Caco-2 (cell line): Measurements from ENCODE around the gene FCAR. TPM values are rescaled to one million over a fixed set of nuclear protein-coding genes. Genes with fewer than 3 reads are reported as not detected.
"Not testable (repeated sequence)": the region's sequence is repeated elsewhere in the genome, so short reads cannot be mapped to it uniquely, and the experiment has no call there.

Experiments
- BruUV-seq: library from RNA; stranded (reverse); fragments of 400-500 nt; replicated peaks from 2 replicates; lab custom pipeline; 2021; lab: Mats Ljungman, UMichigan
- CTCF ChIA-PET: fragments of 300-600 bp; sonication (Branson Sonifier 250); formaldehyde crosslinking; loops from one replicate; lab custom pipeline; 2022; ENCODE audit warnings: antibody characterized with exemption; lab: Charles Lee
- POLR2A ChIA-PET: fragments of 300-600 bp; sonication (Branson Sonifier 250); formaldehyde crosslinking; loops from one replicate; lab custom pipeline; 2022; ENCODE audit warnings: antibody characterized with exemption; lab: Charles Lee
- DNase-seq, 2 experiments: peaks; one replicate each; pipeline versions ENCODE4 v3.0.0 to v3.0.0-alpha.2; 2020 to 2022
- H3K27me3 ChIP-seq: replicated peaks from 2 replicates; pipeline ENCODE4 v1.6.0; 2011; ENCODE audit warnings: low read length; ENCODE audit not compliant: control insufficient read depth, insufficient read depth
- H3K36me3 ChIP-seq: 2 replicates; pipeline ENCODE4 v1.5.1; 2011; ENCODE audit warnings: low read length; ENCODE audit not compliant: control insufficient read depth, insufficient read depth
- H3K4me1 ChIP-seq: fragments of 250-450 bp; sonication (Bioruptor Pico); 2 replicates; pipeline ENCODE4 v1.5.1; 2020; ENCODE audit warnings: mild to moderate bottlenecking
- H3K4me3 ChIP-seq: 2 replicates; pipeline ENCODE4 v1.5.1; 2011; ENCODE audit warnings: low read depth, mild to moderate bottlenecking, control low read depth, low read length
- H3K9me3 ChIP-seq: fragments of 250-450 bp; sonication (Bioruptor Pico); 2 replicates; pipeline ENCODE4 v1.5.1; 2020; ENCODE audit warnings: mild to moderate bottlenecking, moderate library complexity
- H3K27ac Mint-ChIP-seq: one replicate; pipeline ENCODE4 v1.8.0; 2022; ENCODE audit warnings: mixed read lengths; ENCODE audit not compliant: unreplicated experiment
- H3K27me3 Mint-ChIP-seq: one replicate; pipeline ENCODE4 v1.8.0; 2022; ENCODE audit warnings: mixed read lengths; ENCODE audit not compliant: insufficient read depth, unreplicated experiment
- H3K36me3 Mint-ChIP-seq: one replicate; pipeline ENCODE4 v1.8.0; 2022; ENCODE audit warnings: mild to moderate bottlenecking, mixed read lengths; ENCODE audit not compliant: insufficient read depth, unreplicated experiment
- H3K4me1 Mint-ChIP-seq: one replicate; pipeline ENCODE4 v1.8.0; 2022; ENCODE audit warnings: low read depth, mixed read lengths; ENCODE audit not compliant: unreplicated experiment
- H3K4me3 Mint-ChIP-seq: one replicate; pipeline ENCODE4 v1.8.0; 2022; ENCODE audit warnings: mild to moderate bottlenecking, moderate library complexity, mixed read lengths; ENCODE audit not compliant: unreplicated experiment
- H3K9me3 Mint-ChIP-seq: one replicate; pipeline ENCODE4 v1.8.0; 2022; ENCODE audit warnings: mixed read lengths; ENCODE audit not compliant: unreplicated experiment
- CTCF ChIP-seq, 2 experiments: fragments of 200-600 bp in 1 of 2; IDR thresholded peaks; 1 replicate in 1 of 2; 2 replicates in 1 of 2; pipeline versions ENCODE4 v1.5.1 to v1.8.0; 2011 to 2022; ENCODE audit warnings: antibody characterized with exemption in 1 of 2, control low read depth in 1 of 2, inconsistent platforms in 1 of 2, low read depth in 1 of 2, low read length in 1 of 2, mild to moderate bottlenecking in 1 of 2, moderate library complexity in 1 of 2; ENCODE audit not compliant: insufficient read depth in 1 of 2, severe bottlenecking in 1 of 2, unreplicated experiment in 1 of 2
- intact Hi-C: fragments of 100-400 bp; cut with micrococcal nuclease; formaldehyde crosslinking; loops from one replicate; pipeline ENCODE4 v1.10.0; 2022; ENCODE audit not compliant: unreplicated experiment
- total RNA-seq: library from RNA; stranded (reverse); gene quantifications from 2 replicates; pipeline ENCODE4 v1.2.3, GENCODE V29; 2022

Gene FCAR
- total RNA-seq, 1 experiment from 2014 or later, result not detected

- TF ChIP-seq CTCF (IDR thresholded peaks at IDR 0.05; ENCODE audit: insufficient read depth in 1 of 2, low read depth in 1 of 2, low read length in 1 of 2, severe bottlenecking in 1 of 2, unreplicated experiment in 1 of 2), result no peak
- Histone ChIP-seq H3K4me1 (peaks cover 8% of the 10 kb centered on the region), H3K27me3 (no peaks in the 10 kb centered on the region), H3K9me3 (no peaks in the 10 kb centered on the region), H3K4me3 (no peak overlapping the region), H3K36me3 (no peaks in the 10 kb centered on the region)
- CTCF ChIA-PET, result no interaction called here
- peaks cover 9% of the 10 kb centered on the region for H3K9me3 Mint-ChIP-seq
- POLR2A ChIA-PET, result no interaction called here
- H3K36me3 Mint-ChIP-seq, result peaks cover 2% of the 10 kb centered on the region
- no peak overlapping the region for H3K4me3 Mint-ChIP-seq
- intact Hi-C loops, result no loop called here
- no peak overlapping the region for H3K27ac Mint-ChIP-seq
- H3K27me3 Mint-ChIP-seq, result no peaks in the 10 kb centered on the region
- no peak for DNase-seq
- no TSS peak for BruUV-seq
- H3K4me1 Mint-ChIP-seq, result no peaks in the 10 kb centered on the region
These were observed 14.2 kb downstream of the FCAR start for GRCh38 chr19:54888239-54888638.

- Histone ChIP-seq H3K9me3 (peaks cover 9% of the 10 kb centered on the region), H3K4me3 (no peak overlapping the region), H3K27me3 (no peaks in the 10 kb centered on the region), H3K36me3 (no peaks in the 10 kb centered on the region), H3K4me1 (peaks cover 19% of the 10 kb centered on the region)
- DNase-seq, result no peak
- CTCF ChIA-PET, result interaction anchor here (0.7 kb wide), 2 partner anchors 37 to 636 kb away, joined by 6 to 7 read pairs; no protein-coding TSS in a partner anchor
- no TSS peak for BruUV-seq
- Mint-ChIP-seq H3K4me1 (peaks cover under 1% of the 10 kb centered on the region), H3K27ac (no peak overlapping the region), H3K36me3 (peaks cover 8% of the 10 kb centered on the region), H3K4me3 (no peak overlapping the region), H3K27me3 (no peaks in the 10 kb centered on the region), H3K9me3 (peaks cover 9% of the 10 kb centered on the region)
- no peak for TF ChIP-seq CTCF (IDR thresholded peaks at IDR 0.05; ENCODE audit: insufficient read depth in 1 of 2, low read depth in 1 of 2, low read length in 1 of 2, severe bottlenecking in 1 of 2, unreplicated experiment in 1 of 2)
- intact Hi-C loops, result no loop called here
- POLR2A ChIA-PET, result no interaction called here
These were observed 15.5 kb downstream of the FCAR start for GRCh38 chr19:54889566-54889965.

GRCh38 chr19:54893406-54893805 is 19.4 kb downstream of the FCAR start:
- H3K27ac Mint-ChIP-seq, result peak overlapping the region; percentile 76
- peaks cover 22% of the 10 kb centered on the region for H3K9me3 Mint-ChIP-seq
- ChIA-PET POLR2A (no interaction called here), CTCF (interaction anchor here (0.7 to 1.1 kb wide), 2 partner anchors 12 to 731 kb away, joined by 3 to 9 read pairs; partner anchors contain the start of gene ZNF784)
- no peaks in the 10 kb centered on the region for H3K27me3 ChIP-seq
- peaks cover 19% of the 10 kb centered on the region for H3K4me1 ChIP-seq
- H3K36me3 ChIP-seq, result no peaks in the 10 kb centered on the region
- H3K36me3 Mint-ChIP-seq, result peaks cover 13% of the 10 kb centered on the region
- H3K4me1 Mint-ChIP-seq, result peaks cover 19% of the 10 kb centered on the region
- H3K9me3 ChIP-seq, result peaks cover 9% of the 10 kb centered on the region
- peak; percentile 64 to 81 for DNase-seq
- intact Hi-C loops, result no loop called here
- no peak overlapping the region for H3K4me3 Mint-ChIP-seq
- H3K27me3 Mint-ChIP-seq, result no peaks in the 10 kb centered on the region
- H3K4me3 ChIP-seq, result no peak overlapping the region
- BruUV-seq, result no TSS peak
- TF ChIP-seq CTCF (IDR thresholded peaks at IDR 0.05; ENCODE audit: insufficient read depth in 1 of 2, low read depth in 1 of 2, low read length in 1 of 2, severe bottlenecking in 1 of 2, unreplicated experiment in 1 of 2), result no peak

- CTCF ChIA-PET, result interaction anchor here (0.7 to 1.1 kb wide), 2 partner anchors 13 to 730 kb away, joined by 3 to 9 read pairs; partner anchors contain the start of gene ZNF784
- H3K36me3 Mint-ChIP-seq, result peaks cover 13% of the 10 kb centered on the region
- peaks cover 19% of the 10 kb centered on the region for H3K4me1 Mint-ChIP-seq
- H3K27ac Mint-ChIP-seq, result peak overlapping the region; percentile 76
- H3K9me3 ChIP-seq, H3K27me3 Mint-ChIP-seq, H3K27me3 ChIP-seq, DNase-seq, POLR2A ChIA-PET, BruUV-seq, H3K4me3 Mint-ChIP-seq, H3K36me3 ChIP-seq, H3K4me3 ChIP-seq, intact Hi-C loops: not testable (repeated sequence)
- peaks cover 19% of the 10 kb centered on the region for H3K4me1 ChIP-seq
- peaks cover 29% of the 10 kb centered on the region for H3K9me3 Mint-ChIP-seq
These were observed 20.1 kb downstream of the FCAR start for GRCh38 chr19:54894106-54894505.
